Peyer's patch (tissue), 4 donors: ENCODE results near the gene MAP2.

Source experiments
- CTCF ChIP-seq, 6 experiments: fragments of 450-650 bp in 4 of 6; fragments of 200-600 bp in 2 of 6; sonication (generic) in 1 of 6; IDR thresholded peaks; one replicate each; pipeline ENCODE4 v1.5.1; 2017 to 2019; ENCODE audit warnings: antibody characterized with exemption in 6 of 6, mild to moderate bottlenecking in 3 of 6, moderate library complexity in 1 of 6
- POLR2A ChIP-seq, 2 donors: fragments of 450-650 bp; IDR thresholded peaks; one replicate each; pipeline ENCODE4 v1.5.1; 2017; ENCODE audit warnings: antibody characterized with exemption in 2 of 2, mild to moderate bottlenecking in 2 of 2, moderate library complexity in 2 of 2

- TF ChIP-seq CTCF (IDR thresholded peaks at IDR 0.05), result no peak
- no peak for TF ChIP-seq POLR2A (IDR thresholded peaks at IDR 0.05)
Measured at GRCh38 chr2:209648714-209649113, 224.9 kb downstream of the MAP2 start.
